HepG2 (cell line): ENCODE results near the gene TMEM258. TPM values are rescaled to one million over a fixed set of nuclear protein-coding genes. Genes with fewer than 3 reads are reported as not detected.

Source experiments
- KDM5A ChIP-seq: fragments of 200-600 bp; sonication (generic); IDR thresholded peaks from 2 replicates; pipeline ENCODE4 v1.7.0; 2018; ENCODE audit warnings: antibody characterized with exemption, mild to moderate bottlenecking, low read length, borderline replicate concordance
- MAFF ChIP-seq: IDR thresholded peaks from 2 replicates; pipeline ENCODE4 v1.6.1; 2011; ENCODE audit warnings: low read depth, low read length, improper control_type of control experiment
- MED13 ChIP-seq: sonication (generic); formaldehyde crosslinking; IDR thresholded peaks from 2 replicates; pipeline ENCODE4 v1.5.0; 2020; ENCODE audit warnings: missing genetic modification reagents
- NFYB ChIP-seq: sonication (generic); formaldehyde crosslinking; IDR thresholded peaks from 2 replicates; pipeline ENCODE4 v1.4.0; 2020; ENCODE audit warnings: missing genetic modification reagents
- NPAS2 ChIP-seq: sonication (generic); formaldehyde crosslinking; IDR thresholded peaks from 2 replicates; pipeline ENCODE4 v1.8.0; 2022; ENCODE audit warnings: mild to moderate bottlenecking, missing genetic modification reagents, borderline replicate concordance
- PRPF4 ChIP-seq: fragments of 200-400 bp; formaldehyde crosslinking; IDR thresholded peaks from 2 replicates; pipeline ENCODE4 v1.6.1; 2016; ENCODE audit warnings: low read length, low read depth; ENCODE audit not compliant: poor library complexity, severe bottlenecking
- SRSF9 ChIP-seq: fragments of 200-400 bp; formaldehyde crosslinking; IDR thresholded peaks from 2 replicates; pipeline ENCODE4 v1.6.1; 2018; ENCODE audit warnings: borderline replicate concordance, mild to moderate bottlenecking, low read depth, low read length; ENCODE audit not compliant: insufficient read depth, poor library complexity, severe bottlenecking
- ZFP82 ChIP-seq: sonication (generic); formaldehyde crosslinking; IDR thresholded peaks from 2 replicates; pipeline ENCODE4 v1.5.1; 2020; ENCODE audit warnings: mild to moderate bottlenecking, missing genetic modification reagents, borderline replicate concordance
- ZNF225 ChIP-seq: sonication (generic); formaldehyde crosslinking; IDR thresholded peaks from 2 replicates; pipeline ENCODE4 v1.4.0; 2020; ENCODE audit warnings: mild to moderate bottlenecking, missing genetic modification reagents
- ZNF235 ChIP-seq: sonication (generic); formaldehyde crosslinking; IDR thresholded peaks from 2 replicates; pipeline ENCODE4 v1.8.1; 2023; ENCODE audit warnings: mild to moderate bottlenecking, missing genetic modification reagents, borderline replicate concordance
- ZNF263 ChIP-seq: sonication (generic); formaldehyde crosslinking; IDR thresholded peaks from 2 replicates; pipeline ENCODE4 v1.4.0; 2020; ENCODE audit warnings: missing genetic modification reagents
- ZNF343 ChIP-seq: sonication (generic); formaldehyde crosslinking; IDR thresholded peaks from 2 replicates; pipeline ENCODE4 v1.4.0; 2020; ENCODE audit warnings: mild to moderate bottlenecking, missing genetic modification reagents
- ZNF430 ChIP-seq: sonication (generic); formaldehyde crosslinking; IDR thresholded peaks from 2 replicates; pipeline ENCODE4 v1.9.0; 2021; ENCODE audit warnings: mild to moderate bottlenecking, missing genetic modification reagents
- ZNF615 ChIP-seq: sonication (generic); formaldehyde crosslinking; IDR thresholded peaks from 2 replicates; pipeline ENCODE4 v1.5.0; 2020; ENCODE audit warnings: mild to moderate bottlenecking, missing genetic modification reagents, borderline replicate concordance
- polyA plus RNA-seq, 8 experiments: library from polyadenylated mRNA; depleted of rRNA in 3 of 8; stranded (reverse) in 7 of 8; unstranded in 1 of 8; fragments of >200 nt; fragmentation: Illumina TruSeq in 4 of 8; extraction: Trizol in 4 of 8; gene quantifications; 2 replicates each; pipeline versions ENCODE4 v1.2.1 to v1.2.3, GENCODE V29; 2011 to 2016; ENCODE audit warnings: low read depth in 4 of 8, missing spikeins in 1 of 8, mixed read lengths in 1 of 8; ENCODE audit not compliant: insufficient read depth in 1 of 8
- total RNA-seq, 5 experiments: library from RNA; depleted of rRNA; stranded (reverse); fragments of >200 nt; fragmentation: Illumina TruSeq; extraction: Trizol; gene quantifications; 2 replicates each; pipeline ENCODE4 v1.2.3, GENCODE V29; 2016; ENCODE audit warnings: low read depth in 1 of 5
- TF ChIP-seq, protein P1 (sequence below): sonication (generic); formaldehyde crosslinking; IDR thresholded peaks from 2 replicates; pipeline ENCODE4 v1.8.1; 2023; ENCODE audit warnings: mild to moderate bottlenecking, missing genetic modification reagents
- TF ChIP-seq, protein P2 (sequence below): sonication (generic); formaldehyde crosslinking; IDR thresholded peaks from 2 replicates; pipeline ENCODE4 v1.5.1; 2020; ENCODE audit warnings: mild to moderate bottlenecking, missing genetic modification reagents
- TF ChIP-seq, protein P3 (sequence below): sonication (generic); formaldehyde crosslinking; IDR thresholded peaks from 2 replicates; pipeline ENCODE4 v1.5.0; 2020; ENCODE audit warnings: missing genetic modification reagents
- TF ChIP-seq, protein P4 (sequence below): sonication (generic); formaldehyde crosslinking; IDR thresholded peaks from 2 replicates; pipeline ENCODE4 v1.4.0; 2020; ENCODE audit warnings: missing genetic modification reagents
- TF ChIP-seq, protein P5 (sequence below): sonication (generic); formaldehyde crosslinking; IDR thresholded peaks from 2 replicates; pipeline ENCODE4 v1.4.0; 2020; ENCODE audit warnings: missing genetic modification reagents, borderline replicate concordance

The TMEM258 gene
- total and polyA plus RNA-seq, 2 of the 13 experiments (the other 11 are each of a cell fraction or from before 2014, with no cell fraction given) = 175 to 424 TPM

DNA sequence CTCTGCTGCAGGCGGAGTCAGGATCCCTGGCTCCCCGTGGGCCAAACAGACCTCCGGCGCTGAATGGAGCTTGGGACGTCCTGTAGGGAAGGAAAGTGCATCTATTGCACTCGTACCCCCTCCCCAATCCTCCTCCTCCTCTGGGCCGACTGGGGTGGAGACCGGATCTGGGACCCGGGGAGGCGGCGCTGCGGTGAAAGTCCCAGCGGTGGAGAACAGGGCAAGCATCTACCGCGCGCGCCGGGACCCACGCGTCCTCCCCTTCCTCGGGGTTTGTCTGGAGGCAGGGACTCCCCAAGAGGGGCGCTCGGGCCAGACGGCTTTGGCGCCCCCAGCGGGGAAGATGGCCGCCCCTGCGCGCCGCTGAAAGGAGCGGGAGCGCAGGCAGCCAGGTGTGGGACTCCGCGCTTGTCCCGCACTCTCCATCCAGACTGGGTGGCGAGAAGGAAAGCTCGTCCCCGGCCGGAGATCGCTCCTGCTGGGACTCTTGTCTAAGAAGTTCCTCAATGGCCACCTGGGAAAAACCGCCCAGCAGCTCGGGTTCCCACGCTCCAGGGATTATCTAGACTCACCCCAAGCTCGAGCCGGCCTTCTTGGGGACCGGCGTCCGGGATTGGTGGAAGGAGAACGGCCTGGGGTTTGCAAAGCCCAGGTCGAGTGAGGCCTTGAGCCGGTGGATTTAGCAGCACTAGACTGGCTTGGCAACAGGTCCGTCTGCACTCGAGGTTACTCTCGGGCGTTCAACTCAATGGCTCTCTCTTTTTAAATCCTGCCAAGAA lies 36.4 kb upstream of the TMEM258 start (continued):
- no peak for TF ChIP-seq ZNF430
- TF ChIP-seq SRSF9 = no peak
- TF ChIP-seq, protein P1, sequence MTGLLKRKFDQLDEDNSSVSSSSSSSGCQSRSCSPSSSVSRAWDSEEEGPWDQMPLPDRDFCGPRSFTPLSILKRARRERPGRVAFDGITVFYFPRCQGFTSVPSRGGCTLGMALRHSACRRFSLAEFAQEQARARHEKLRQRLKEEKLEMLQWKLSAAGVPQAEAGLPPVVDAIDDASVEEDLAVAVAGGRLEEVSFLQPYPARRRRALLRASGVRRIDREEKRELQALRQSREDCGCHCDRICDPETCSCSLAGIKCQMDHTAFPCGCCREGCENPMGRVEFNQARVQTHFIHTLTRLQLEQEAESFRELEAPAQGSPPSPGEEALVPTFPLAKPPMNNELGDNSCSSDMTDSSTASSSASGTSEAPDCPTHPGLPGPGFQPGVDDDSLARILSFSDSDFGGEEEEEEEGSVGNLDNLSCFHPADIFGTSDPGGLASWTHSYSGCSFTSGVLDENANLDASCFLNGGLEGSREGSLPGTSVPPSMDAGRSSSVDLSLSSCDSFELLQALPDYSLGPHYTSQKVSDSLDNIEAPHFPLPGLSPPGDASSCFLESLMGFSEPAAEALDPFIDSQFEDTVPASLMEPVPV (CRISPR knock-in tag) = no peak
- TF ChIP-seq MED13 (CRISPR knock-in tag) = no peak
- no peak for TF ChIP-seq KDM5A
- no peak for TF ChIP-seq NPAS2 (CRISPR knock-in tag)
- no peak for TF ChIP-seq MAFF
- TF ChIP-seq, protein P2, sequence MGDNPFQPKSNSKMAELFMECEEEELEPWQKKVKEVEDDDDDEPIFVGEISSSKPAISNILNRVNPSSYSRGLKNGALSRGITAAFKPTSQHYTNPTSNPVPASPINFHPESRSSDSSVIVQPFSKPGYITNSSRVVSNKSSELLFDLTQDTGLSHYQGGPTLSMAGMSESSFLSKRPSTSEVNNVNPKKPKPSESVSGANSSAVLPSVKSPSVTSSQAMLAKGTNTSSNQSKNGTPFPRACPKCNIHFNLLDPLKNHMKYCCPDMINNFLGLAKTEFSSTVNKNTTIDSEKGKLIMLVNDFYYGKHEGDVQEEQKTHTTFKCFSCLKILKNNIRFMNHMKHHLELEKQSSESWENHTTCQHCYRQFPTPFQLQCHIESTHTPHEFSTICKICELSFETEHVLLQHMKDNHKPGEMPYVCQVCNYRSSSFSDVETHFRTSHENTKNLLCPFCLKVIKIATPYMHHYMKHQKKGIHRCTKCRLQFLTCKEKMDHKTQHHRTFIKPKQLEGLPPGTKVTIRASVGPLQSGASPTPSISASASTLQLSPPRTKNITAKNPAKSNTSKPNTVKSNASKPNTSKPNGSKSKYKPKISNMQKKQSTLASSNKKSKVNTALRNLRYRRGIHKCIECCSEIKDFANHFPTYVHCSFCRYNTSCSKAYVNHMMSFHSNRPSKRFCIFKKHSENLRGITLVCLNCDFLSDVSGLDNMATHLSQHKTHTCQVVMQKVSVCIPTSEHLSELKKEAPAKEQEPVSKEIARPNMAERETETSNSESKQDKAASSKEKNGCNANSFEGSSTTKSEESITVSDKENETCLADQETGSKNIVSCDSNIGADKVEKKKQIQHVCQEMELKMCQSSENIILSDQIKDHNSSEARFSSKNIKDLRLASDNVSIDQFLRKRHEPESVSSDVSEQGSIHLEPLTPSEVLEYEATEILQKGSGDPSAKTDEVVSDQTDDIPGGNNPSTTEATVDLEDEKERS = 0 out of 2 replicates have a peak, but pooled peaks have one; percentile 13
- TF ChIP-seq, protein P3, sequence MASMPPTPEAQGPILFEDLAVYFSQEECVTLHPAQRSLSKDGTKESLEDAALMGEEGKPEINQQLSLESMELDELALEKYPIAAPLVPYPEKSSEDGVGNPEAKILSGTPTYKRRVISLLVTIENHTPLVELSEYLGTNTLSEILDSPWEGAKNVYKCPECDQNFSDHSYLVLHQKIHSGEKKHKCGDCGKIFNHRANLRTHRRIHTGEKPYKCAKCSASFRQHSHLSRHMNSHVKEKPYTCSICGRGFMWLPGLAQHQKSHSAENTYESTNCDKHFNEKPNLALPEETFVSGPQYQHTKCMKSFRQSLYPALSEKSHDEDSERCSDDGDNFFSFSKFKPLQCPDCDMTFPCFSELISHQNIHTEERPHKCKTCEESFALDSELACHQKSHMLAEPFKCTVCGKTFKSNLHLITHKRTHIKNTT (CRISPR knock-in tag) = no peak
- no peak for TF ChIP-seq NFYB (CRISPR knock-in tag)
- TF ChIP-seq ZNF343 (CRISPR knock-in tag) = no peak
- TF ChIP-seq ZFP82 (CRISPR knock-in tag) = no peak
- no peak for TF ChIP-seq ZNF225
- no peak for TF ChIP-seq PRPF4
- no peak for TF ChIP-seq ZNF235 (CRISPR knock-in tag)
- no peak for TF ChIP-seq ZNF615 (CRISPR knock-in tag)
- TF ChIP-seq, protein P4, sequence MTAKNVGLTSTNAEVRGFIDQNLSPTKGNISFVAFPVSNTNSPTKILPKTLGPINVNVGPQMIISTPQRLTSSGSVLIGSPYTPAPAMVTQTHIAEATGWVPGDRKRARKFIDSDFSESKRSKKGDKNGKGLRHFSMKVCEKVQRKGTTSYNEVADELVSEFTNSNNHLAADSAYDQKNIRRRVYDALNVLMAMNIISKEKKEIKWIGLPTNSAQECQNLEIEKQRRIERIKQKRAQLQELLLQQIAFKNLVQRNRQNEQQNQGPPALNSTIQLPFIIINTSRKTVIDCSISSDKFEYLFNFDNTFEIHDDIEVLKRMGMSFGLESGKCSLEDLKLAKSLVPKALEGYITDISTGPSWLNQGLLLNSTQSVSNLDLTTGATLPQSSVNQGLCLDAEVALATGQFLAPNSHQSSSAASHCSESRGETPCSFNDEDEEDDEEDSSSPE (CRISPR knock-in tag) = no peak
- peak; percentile 24; the same call in 1 of the 2 replicates for TF ChIP-seq ZNF263
- TF ChIP-seq, protein P5, sequence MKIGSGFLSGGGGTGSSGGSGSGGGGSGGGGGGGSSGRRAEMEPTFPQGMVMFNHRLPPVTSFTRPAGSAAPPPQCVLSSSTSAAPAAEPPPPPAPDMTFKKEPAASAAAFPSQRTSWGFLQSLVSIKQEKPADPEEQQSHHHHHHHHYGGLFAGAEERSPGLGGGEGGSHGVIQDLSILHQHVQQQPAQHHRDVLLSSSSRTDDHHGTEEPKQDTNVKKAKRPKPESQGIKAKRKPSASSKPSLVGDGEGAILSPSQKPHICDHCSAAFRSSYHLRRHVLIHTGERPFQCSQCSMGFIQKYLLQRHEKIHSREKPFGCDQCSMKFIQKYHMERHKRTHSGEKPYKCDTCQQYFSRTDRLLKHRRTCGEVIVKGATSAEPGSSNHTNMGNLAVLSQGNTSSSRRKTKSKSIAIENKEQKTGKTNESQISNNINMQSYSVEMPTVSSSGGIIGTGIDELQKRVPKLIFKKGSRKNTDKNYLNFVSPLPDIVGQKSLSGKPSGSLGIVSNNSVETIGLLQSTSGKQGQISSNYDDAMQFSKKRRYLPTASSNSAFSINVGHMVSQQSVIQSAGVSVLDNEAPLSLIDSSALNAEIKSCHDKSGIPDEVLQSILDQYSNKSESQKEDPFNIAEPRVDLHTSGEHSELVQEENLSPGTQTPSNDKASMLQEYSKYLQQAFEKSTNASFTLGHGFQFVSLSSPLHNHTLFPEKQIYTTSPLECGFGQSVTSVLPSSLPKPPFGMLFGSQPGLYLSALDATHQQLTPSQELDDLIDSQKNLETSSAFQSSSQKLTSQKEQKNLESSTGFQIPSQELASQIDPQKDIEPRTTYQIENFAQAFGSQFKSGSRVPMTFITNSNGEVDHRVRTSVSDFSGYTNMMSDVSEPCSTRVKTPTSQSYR (CRISPR knock-in tag) = no peak
